Cardiac muscle cell (in vitro differentiated cells and primary cell): Measurements from ENCODE around the gene BRDT. TPM values are rescaled to one million over a fixed set of nuclear protein-coding genes. Genes with fewer than 3 reads are reported as not detected.

Experiments used
- DNase-seq, 2 donors: peaks; one replicate each; pipeline versions ENCODE4 v3.0.0 to v3.0.0-alpha.2; 2010 to 2017; ENCODE audit warnings: low read depth in 1 of 2, low spot score in 1 of 2
- H3K27ac ChIP-seq: fragments of 200-600 bp; sonication (generic); 2 replicates; pipeline ENCODE4 v1.5.1; 2016
- H3K27me3 ChIP-seq: fragments of 200-600 bp; sonication (generic); 2 replicates; pipeline ENCODE4 v1.6.0; 2016; ENCODE audit warnings: control low read depth
- H3K36me3 ChIP-seq: fragments of 200-600 bp; sonication (generic); 2 replicates; pipeline ENCODE4 v1.5.1; 2016; ENCODE audit warnings: control low read depth
- H3K4me1 ChIP-seq: fragments of 200-600 bp; sonication (generic); 2 replicates; pipeline ENCODE4 v1.8.1; 2017; ENCODE audit warnings: low read depth, mild to moderate bottlenecking, mixed run types
- H3K4me3 ChIP-seq: fragments of 200-600 bp; sonication (generic); 2 replicates; pipeline ENCODE4 v1.5.1; 2016; ENCODE audit warnings: mild to moderate bottlenecking
- H3K9me3 ChIP-seq: fragments of 200-600 bp; sonication (generic); 2 replicates; pipeline ENCODE4 v1.5.1; 2017; ENCODE audit warnings: low read depth, mild to moderate bottlenecking, control low read depth
- polyA plus RNA-seq: library from polyadenylated mRNA; unstranded; fragments of >200 nt; fragmentation: Nextera tagmentation; extraction: Ambion mirVana; gene quantifications from 2 replicates; pipeline ENCODE4 v1.2.1, GENCODE V29; 2016
- total RNA-seq: library from RNA; depleted of rRNA; stranded (reverse); fragments of >200 nt; gene quantifications from 2 replicates; pipeline ENCODE4 v1.2.3, GENCODE V29; 2016
- TF ChIP-seq, protein P1 (sequence below): IDR thresholded peaks from 2 replicates; pipeline ENCODE4 v1.5.1; 2012; ENCODE audit warnings: low read depth, mild to moderate bottlenecking, low read length

Gene BRDT
- total and polyA plus RNA-seq, 2 experiments from 2014 or later, result not detected

DNA sequence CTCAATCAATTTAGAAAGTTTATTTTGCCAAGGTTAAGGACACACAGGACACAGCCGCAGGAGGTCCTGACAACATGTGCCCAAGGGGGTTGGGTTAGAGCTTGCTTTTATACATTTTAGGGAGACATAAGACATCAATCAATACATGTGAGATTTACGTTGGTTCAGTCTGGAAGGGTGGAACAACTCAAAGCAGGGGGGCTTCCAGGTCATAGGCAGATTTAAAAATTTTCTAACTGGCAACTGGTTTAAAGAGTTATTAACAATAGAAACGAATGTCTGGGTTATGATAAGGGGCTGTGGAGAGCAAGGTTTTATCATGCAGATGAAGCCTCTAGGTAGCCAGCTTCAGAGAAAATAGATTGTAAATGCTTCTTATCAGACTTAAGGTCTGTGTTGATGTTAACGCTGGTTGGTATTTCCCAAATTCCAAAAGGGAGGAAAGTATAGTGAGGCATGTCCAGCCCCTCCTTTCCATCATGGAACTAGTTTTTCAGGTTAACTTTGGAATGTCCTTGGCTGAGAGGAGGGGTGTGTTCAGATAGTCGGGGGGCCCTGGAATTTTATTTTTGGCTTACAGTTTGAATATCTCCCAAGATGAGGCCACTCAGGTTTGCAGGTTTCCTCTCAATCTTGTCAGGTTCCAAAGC, 32.3 kb upstream of the BRDT start:
- H3K27me3 ChIP-seq, result no peaks in the 10 kb centered on the region
- no peaks in the 10 kb centered on the region for H3K9me3 ChIP-seq
- no peak overlapping the region for H3K27ac ChIP-seq
- TF ChIP-seq, protein P1, sequence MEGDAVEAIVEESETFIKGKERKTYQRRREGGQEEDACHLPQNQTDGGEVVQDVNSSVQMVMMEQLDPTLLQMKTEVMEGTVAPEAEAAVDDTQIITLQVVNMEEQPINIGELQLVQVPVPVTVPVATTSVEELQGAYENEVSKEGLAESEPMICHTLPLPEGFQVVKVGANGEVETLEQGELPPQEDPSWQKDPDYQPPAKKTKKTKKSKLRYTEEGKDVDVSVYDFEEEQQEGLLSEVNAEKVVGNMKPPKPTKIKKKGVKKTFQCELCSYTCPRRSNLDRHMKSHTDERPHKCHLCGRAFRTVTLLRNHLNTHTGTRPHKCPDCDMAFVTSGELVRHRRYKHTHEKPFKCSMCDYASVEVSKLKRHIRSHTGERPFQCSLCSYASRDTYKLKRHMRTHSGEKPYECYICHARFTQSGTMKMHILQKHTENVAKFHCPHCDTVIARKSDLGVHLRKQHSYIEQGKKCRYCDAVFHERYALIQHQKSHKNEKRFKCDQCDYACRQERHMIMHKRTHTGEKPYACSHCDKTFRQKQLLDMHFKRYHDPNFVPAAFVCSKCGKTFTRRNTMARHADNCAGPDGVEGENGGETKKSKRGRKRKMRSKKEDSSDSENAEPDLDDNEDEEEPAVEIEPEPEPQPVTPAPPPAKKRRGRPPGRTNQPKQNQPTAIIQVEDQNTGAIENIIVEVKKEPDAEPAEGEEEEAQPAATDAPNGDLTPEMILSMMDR, result no peak
- no peaks in the 10 kb centered on the region for H3K36me3 ChIP-seq
- H3K4me1 ChIP-seq, result no peaks in the 10 kb centered on the region
- no peak for DNase-seq
- no peak overlapping the region for H3K4me3 ChIP-seq

DNA sequence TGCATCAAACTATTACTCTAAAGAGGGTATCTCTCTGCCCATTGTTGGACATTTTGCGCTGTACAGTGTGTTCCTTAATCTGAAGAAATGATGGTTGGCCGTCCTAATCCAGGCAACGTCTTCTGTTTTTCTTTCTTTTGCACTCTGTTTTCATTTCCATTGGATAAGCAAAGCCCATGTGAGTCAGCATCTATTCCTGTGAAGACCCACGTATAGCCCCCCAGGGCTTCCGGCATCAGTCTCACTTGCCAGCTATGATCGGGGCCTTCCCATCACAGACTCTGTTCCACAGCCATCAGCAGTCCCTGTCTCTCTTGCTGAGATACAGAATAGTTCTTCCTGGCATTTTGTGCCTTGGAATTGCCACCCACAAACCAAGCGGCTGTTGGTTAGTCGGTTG, 29.2 kb upstream of the BRDT start:
- no peak for DNase-seq
- TF ChIP-seq, protein P1, result no peak

DNA sequence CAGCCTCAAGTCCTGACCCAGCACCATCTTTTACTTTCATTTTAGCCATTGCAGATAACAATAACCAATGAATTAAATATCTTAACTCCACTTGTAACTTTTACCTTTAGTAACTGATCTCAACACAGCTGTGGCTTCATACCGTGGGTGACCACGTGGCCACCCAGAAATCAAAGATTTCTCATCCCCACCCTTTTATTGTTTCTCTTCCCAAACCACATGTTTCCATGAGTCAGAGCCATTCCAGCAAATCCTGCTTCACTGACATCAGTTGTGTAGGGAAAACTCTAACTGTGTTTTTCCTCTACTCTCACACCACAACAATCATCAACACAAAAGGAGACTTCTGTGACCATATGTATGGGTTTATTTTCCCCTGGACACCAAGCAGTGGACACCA, 25.1 kb upstream of the BRDT start:
- peak in 1 of 2 donors; percentile 63 for DNase-seq
- no peak overlapping the region for H3K27ac ChIP-seq
- no peaks in the 10 kb centered on the region for H3K9me3 ChIP-seq
- TF ChIP-seq, protein P1, result no peak
- H3K4me1 ChIP-seq, result no peaks in the 10 kb centered on the region
- no peak overlapping the region for H3K4me3 ChIP-seq
- H3K27me3 ChIP-seq, result no peaks in the 10 kb centered on the region
- H3K36me3 ChIP-seq, result no peaks in the 10 kb centered on the region

More for the DNA sequence above, 29.2 kb upstream of the BRDT start:
- Histone ChIP-seq H3K4me1 (no peaks in the 10 kb centered on the region), H3K27me3 (no peaks in the 10 kb centered on the region), H3K9me3 (no peaks in the 10 kb centered on the region), H3K27ac (no peak overlapping the region), H3K4me3 (no peak overlapping the region), H3K36me3 (no peaks in the 10 kb centered on the region)

DNA sequence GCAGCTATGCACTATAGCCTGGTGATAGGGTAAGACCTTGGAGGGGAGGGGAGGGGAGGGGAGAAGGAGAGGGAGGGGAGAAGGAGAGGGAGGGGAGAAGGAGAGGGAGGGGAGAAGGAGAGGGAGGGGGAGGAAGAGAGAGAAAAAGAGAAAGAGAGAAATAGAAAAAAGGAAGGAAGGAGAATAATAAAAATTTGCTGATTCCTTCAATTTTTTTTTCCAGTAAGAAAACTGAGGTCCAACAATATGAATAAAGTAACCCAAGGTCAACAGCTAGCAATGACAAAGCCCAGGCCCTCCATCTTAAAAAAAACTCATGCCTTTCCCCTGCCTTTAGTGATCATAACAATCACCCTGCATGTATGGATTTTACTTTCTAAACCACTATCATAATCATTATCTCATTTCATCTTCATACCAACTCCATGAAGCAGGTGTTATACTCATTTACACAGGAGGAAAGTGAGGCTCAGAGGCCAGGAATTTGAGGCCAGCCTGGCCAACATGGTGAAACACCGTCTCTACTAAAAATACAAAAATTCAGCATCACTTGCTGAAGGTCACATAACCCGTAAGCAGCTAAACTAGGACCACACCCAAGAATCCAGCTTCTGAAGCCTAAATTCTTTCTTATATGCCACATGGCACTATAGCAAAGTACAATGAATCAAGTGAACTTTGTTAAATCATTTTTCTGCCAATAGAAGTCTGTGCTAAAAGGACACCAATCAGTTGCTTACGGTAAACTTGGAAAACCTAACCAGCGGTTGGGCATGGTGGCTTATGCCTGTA, 23.4 kb upstream of the BRDT start:
- TF ChIP-seq, protein P1, result no peak
- H3K4me3 ChIP-seq, result no peak overlapping the region
- no peaks in the 10 kb centered on the region for H3K4me1 ChIP-seq
- no peaks in the 10 kb centered on the region for H3K27me3 ChIP-seq
- no peaks in the 10 kb centered on the region for H3K9me3 ChIP-seq
- no peaks in the 10 kb centered on the region for H3K36me3 ChIP-seq
- no peak overlapping the region for H3K27ac ChIP-seq
- DNase-seq, result no peak

DNA sequence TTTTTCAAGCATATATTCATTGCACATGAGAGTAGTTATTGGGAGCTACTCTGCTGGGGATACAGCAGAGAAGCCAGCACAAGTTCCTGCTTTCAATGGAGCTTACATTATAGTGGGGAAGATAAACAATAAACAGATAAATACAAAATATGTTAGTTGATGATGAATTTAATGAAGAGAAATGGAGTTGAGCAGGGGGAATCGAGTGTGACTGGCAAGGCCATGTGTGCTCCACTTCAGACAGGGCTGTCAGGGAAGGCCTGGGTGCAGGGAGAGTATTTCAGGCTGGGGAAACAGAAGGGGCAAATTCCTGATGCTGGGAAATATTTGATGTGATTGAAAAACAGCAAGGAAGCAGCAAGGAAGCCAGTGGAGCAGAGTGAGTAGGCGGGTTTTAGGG, 21.2 kb upstream of the BRDT start:
- H3K36me3 ChIP-seq, result no peaks in the 10 kb centered on the region
- TF ChIP-seq, protein P1, result no peak
- no peak overlapping the region for H3K27ac ChIP-seq
- DNase-seq, result no peak
- H3K4me1 ChIP-seq, result no peaks in the 10 kb centered on the region
- no peaks in the 10 kb centered on the region for H3K27me3 ChIP-seq
- no peak overlapping the region for H3K4me3 ChIP-seq
- no peaks in the 10 kb centered on the region for H3K9me3 ChIP-seq
